Measurements from ENCODE around the gene ARHGEF28. TPM values are rescaled to one million over a fixed set of nuclear protein-coding genes. Genes with fewer than 3 reads are reported as not detected.

The ARHGEF28 gene
- total RNA-seq, 1 donor from 2014 or later: 0.11 TPM

DNA sequence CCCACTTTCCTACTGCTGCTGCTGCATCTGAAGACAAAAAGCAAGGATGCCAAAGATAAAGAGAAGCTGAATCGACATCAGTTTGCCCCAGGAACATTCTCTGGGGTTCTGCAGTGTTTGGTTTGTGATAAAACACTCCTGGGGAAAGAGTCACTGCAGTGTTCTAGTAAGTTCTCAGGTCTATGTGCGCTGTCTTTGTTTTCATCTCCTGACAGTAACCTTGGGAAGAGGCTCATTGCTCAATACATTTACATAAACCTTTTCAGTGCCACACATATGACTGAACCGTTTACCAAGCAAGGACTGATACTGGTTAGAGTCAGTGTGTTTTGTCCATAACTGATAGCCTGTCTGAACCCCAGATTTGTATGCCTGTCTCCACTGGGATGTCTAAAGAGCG, 232.1 kb downstream of the ARHGEF28 start:
- Mint-ChIP-seq H3K36me3 (no peaks in the 10 kb centered on the region), H3K27ac (no peak overlapping the region), H3K9me3 (no peaks in the 10 kb centered on the region), H3K4me3 (no peak overlapping the region), H3K4me1 (no peaks in the 10 kb centered on the region), H3K27me3 (ENCODE audit: insufficient read depth, low read depth) (no peaks in the 10 kb centered on the region)
- H3K9ac ChIP-seq: no peak overlapping the region
- no peaks in the 10 kb centered on the region for H3K36me3 ChIP-seq
- no peaks in the 10 kb centered on the region for H4K20me1 ChIP-seq (ENCODE audit: low read depth)
- no peak overlapping the region for H3K4me2 ChIP-seq
- no peak overlapping the region for H2AFZ ChIP-seq (replicated peaks)
- H3K9me3 ChIP-seq (ENCODE audit: low read depth): no peaks in the 10 kb centered on the region
- no peaks in the 10 kb centered on the region for H3K4me1 ChIP-seq
- TF ChIP-seq EZH2 (IDR thresholded peaks at IDR 0.05) (no peak), EZH2phosphoT487 (IDR thresholded peaks at IDR 0.05) (no peak)
- TF ChIP-seq, protein P1, sequence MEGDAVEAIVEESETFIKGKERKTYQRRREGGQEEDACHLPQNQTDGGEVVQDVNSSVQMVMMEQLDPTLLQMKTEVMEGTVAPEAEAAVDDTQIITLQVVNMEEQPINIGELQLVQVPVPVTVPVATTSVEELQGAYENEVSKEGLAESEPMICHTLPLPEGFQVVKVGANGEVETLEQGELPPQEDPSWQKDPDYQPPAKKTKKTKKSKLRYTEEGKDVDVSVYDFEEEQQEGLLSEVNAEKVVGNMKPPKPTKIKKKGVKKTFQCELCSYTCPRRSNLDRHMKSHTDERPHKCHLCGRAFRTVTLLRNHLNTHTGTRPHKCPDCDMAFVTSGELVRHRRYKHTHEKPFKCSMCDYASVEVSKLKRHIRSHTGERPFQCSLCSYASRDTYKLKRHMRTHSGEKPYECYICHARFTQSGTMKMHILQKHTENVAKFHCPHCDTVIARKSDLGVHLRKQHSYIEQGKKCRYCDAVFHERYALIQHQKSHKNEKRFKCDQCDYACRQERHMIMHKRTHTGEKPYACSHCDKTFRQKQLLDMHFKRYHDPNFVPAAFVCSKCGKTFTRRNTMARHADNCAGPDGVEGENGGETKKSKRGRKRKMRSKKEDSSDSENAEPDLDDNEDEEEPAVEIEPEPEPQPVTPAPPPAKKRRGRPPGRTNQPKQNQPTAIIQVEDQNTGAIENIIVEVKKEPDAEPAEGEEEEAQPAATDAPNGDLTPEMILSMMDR (IDR thresholded peaks at IDR 0.05): no peak
- no peak for DNase-seq (ENCODE audit: low spot score)
- H3K27me3 ChIP-seq: no peaks in the 10 kb centered on the region
- no peak overlapping the region for H3K27ac ChIP-seq
- H3F3A ChIP-seq (ENCODE audit: low read depth): no peaks in the 10 kb centered on the region
- no peak overlapping the region for H3K4me3 ChIP-seq
- H3K79me2 ChIP-seq (ENCODE audit: low read depth): no peaks in the 10 kb centered on the region

GRCh38 chr5:73858776-73859175, 232.8 kb downstream of the ARHGEF28 start:
- Histone ChIP-seq H3F3A (ENCODE audit: low read depth) (no peaks in the 10 kb centered on the region), H3K36me3 (no peaks in the 10 kb centered on the region), H3K27me3 (no peaks in the 10 kb centered on the region), H3K4me1 (no peaks in the 10 kb centered on the region), H3K9ac (no peak overlapping the region), H4K20me1 (ENCODE audit: low read depth) (no peaks in the 10 kb centered on the region), H3K79me2 (ENCODE audit: low read depth) (no peaks in the 10 kb centered on the region), H2AFZ (replicated peaks) (no peak overlapping the region), H3K27ac (no peak overlapping the region), H3K4me3 (no peak overlapping the region), H3K9me3 (ENCODE audit: low read depth) (no peaks in the 10 kb centered on the region), H3K4me2 (no peak overlapping the region)
- DNase-seq (ENCODE audit: low spot score): no peak
- H3K4me3 Mint-ChIP-seq: no peak overlapping the region
- TF ChIP-seq, protein P1 (IDR thresholded peaks at IDR 0.05): no peak
- TF ChIP-seq EZH2 (IDR thresholded peaks at IDR 0.05): no peak
- TF ChIP-seq EZH2phosphoT487 (IDR thresholded peaks at IDR 0.05): no peak
- no peaks in the 10 kb centered on the region for H3K27me3 Mint-ChIP-seq (ENCODE audit: insufficient read depth, low read depth)
- no peak overlapping the region for H3K27ac Mint-ChIP-seq
- H3K9me3 Mint-ChIP-seq: no peaks in the 10 kb centered on the region
- H3K4me1 Mint-ChIP-seq: no peaks in the 10 kb centered on the region
- no peaks in the 10 kb centered on the region for H3K36me3 Mint-ChIP-seq

DNA sequence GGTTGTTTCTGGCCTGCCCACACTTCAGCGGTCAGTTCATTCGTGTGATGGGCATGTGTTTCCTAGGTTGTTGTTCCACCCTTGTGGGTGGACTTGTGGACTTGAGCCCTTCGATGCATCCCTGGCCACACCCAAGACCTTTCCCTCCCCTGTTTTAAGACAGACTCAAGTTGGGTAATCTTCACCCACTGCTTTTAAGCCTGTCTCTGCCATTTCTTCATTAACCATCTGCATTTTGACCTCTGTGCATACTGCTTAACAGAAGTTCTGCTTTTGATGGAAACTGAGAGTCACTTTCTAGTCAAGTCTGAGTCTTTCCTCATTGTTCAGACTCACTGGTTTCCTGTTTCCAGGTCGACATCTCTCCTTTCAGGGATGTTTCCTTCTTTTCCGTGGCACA, 233.7 kb downstream of the ARHGEF28 start:
- H3K4me1 Mint-ChIP-seq: no peaks in the 10 kb centered on the region
- no peaks in the 10 kb centered on the region for H3K79me2 ChIP-seq (ENCODE audit: low read depth)
- DNase-seq (ENCODE audit: low spot score): no peak
- H3K27ac Mint-ChIP-seq: no peak overlapping the region
- no peaks in the 10 kb centered on the region for H3K36me3 Mint-ChIP-seq
- H4K20me1 ChIP-seq (ENCODE audit: low read depth): no peaks in the 10 kb centered on the region
- no peaks in the 10 kb centered on the region for H3F3A ChIP-seq (ENCODE audit: low read depth)
- no peaks in the 10 kb centered on the region for H3K27me3 Mint-ChIP-seq (ENCODE audit: insufficient read depth, low read depth)
- no peak overlapping the region for H3K4me2 ChIP-seq
- H3K4me1 ChIP-seq: no peaks in the 10 kb centered on the region
- TF ChIP-seq EZH2phosphoT487 (IDR thresholded peaks at IDR 0.05): no peak
- TF ChIP-seq, protein P1 (IDR thresholded peaks at IDR 0.05): no peak
- H2AFZ ChIP-seq (replicated peaks): no peak overlapping the region
- H3K4me3 Mint-ChIP-seq: no peak overlapping the region
- no peaks in the 10 kb centered on the region for H3K27me3 ChIP-seq
- no peak overlapping the region for H3K9ac ChIP-seq
- H3K27ac ChIP-seq: no peak overlapping the region
- H3K9me3 Mint-ChIP-seq: no peaks in the 10 kb centered on the region
- no peaks in the 10 kb centered on the region for H3K9me3 ChIP-seq (ENCODE audit: low read depth)
- H3K4me3 ChIP-seq: no peak overlapping the region
- no peaks in the 10 kb centered on the region for H3K36me3 ChIP-seq
